GM18517 (cell line): ENCODE results near the gene COL24A1.
"Not testable (repeated sequence)": the region's sequence is repeated elsewhere in the genome, so short reads cannot be mapped to it uniquely, and the experiment has no call there.

Experiments
- ATAC-seq: cut with Tn5 transposase; IDR thresholded peaks from one replicate; pipeline ENCODE4 v1.9.1; 2021; ENCODE audit warnings: mild to moderate bottlenecking, moderate library complexity; ENCODE audit not compliant: unreplicated experiment

The COL24A1 gene

GRCh38 chr1:86154571-86155050 lies 2.0 kb downstream of the COL24A1 start:
- ATAC-seq = no peak

DNA sequence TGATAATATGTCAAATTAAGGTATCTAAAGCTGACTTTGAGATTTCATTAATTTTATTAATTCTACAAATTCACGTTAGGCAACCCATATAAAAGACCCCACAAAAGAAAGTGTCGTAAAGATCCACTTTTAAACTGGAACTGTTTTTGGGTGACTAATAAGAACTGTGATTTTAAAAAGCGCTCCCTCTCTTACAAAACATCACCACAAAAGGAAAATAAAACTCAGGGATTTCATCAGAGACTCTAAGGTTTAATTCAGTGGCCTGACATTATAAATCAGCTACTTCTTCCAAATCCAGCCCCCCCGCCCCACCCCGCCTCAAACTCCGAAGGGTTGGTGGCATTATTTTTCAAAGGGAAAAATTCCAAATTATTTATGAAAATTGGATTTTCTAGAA lies 2.7 kb downstream of the COL24A1 start:
- ATAC-seq = no peak

GRCh38 chr1:86152887-86153286 lies 3.7 kb downstream of the COL24A1 start:
- no peak for ATAC-seq

DNA sequence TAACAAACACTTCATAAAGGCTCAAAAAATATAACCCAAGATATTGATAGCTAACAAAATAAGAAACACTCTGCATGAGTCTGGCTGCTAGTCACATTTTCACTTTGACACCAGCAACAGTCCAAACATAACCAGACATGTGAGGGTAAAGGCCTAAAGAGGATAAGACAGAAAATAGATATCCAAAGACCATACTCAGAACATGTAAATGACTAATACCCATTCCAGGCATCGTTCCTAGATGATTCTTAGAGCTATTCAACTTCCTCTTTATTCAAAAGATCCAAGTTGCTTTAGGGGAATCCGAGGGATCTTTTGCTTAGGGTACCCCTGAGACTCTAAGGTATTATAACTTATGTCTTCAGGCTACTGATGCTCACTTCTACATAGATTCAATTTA lies 5.1 kb downstream of the COL24A1 start:
- no peak for ATAC-seq

DNA sequence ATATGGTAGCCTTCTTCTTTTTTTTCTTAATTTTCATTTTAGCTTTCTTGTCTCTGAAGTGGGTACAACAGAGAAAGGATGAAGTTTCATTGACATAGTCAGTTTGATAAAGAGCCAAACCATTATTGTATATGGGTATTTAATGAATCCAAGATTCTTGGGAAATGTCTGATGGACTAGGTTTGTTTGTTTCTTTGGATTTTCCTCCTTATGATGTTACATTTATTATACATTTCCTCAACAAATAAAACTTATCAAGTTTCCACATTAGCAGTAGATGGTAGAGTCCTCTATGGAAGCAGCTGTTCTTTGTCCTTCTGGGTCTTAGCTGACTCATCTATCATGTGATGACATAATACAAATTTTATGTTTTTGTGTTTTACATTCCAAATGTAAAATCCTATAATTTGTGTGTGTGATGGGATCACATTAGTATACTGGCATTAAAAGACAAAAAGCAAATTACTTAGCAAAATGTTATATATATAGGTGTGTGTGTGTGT lies 6.0 kb downstream of the COL24A1 start:
- no peak for ATAC-seq

DNA sequence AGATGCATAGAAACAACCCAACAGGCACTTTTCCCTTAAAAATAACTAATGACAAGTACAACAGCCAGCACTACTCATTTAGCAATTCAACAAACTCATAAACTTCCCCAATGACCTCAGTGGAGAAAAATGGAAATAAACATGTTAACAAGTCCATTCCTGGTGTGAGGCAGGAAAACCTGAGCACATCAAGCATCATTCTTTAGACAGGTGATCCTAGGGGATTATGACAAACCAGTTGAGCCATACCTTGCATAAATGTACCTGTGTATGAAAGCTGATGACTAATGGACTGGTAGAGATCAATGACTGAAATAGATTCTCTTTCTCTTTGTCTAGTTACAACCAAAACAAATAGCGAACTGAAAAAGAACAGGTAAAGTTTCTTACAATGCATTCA lies 7.0 kb downstream of the COL24A1 start:
- ATAC-seq = no peak

DNA sequence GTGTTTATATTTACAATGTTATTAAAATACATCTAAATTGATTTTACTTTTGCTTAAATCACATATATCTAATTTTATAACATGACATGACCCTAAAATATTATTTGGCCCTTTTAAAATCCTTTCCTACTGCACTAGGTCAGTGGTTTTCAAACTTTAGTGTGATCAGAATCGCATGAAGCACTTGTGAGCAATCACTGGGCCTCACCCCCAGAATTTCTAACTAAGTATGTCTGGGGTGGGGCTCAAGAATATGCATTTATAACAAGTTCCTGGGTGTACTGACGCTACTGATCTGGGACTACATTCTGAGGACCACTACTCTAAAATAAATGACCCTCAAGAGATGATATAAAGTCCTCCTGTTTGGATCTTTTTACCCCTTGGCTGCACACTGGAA lies 8.8 kb downstream of the COL24A1 start:
- no peak for ATAC-seq

- no peak for ATAC-seq
Measured at GRCh38 chr1:86146566-86146965, 10.0 kb downstream of the COL24A1 start.

- no peak for ATAC-seq
Measured at GRCh38 chr1:86140281-86140880, 16.2 kb downstream of the COL24A1 start.

DNA sequence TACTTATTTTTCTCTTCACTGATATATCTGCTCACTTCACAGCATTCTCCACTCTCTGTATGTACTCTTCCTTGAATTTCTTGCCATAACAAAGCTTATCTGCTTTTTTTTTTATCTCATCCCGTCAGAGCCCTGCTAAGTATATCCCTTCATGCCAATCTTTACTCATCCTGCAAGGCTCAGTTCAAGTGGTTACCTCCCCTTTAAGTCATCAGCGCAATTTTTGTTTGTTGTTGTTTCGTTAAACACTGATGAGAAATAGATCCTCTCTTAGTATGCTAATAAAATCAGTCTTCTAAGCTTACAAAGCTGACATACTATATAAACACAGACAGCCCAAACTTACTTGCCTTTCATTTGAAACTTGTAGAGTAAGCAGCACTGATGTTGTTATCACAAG lies 17.8 kb downstream of the COL24A1 start:
- no peak for ATAC-seq

DNA sequence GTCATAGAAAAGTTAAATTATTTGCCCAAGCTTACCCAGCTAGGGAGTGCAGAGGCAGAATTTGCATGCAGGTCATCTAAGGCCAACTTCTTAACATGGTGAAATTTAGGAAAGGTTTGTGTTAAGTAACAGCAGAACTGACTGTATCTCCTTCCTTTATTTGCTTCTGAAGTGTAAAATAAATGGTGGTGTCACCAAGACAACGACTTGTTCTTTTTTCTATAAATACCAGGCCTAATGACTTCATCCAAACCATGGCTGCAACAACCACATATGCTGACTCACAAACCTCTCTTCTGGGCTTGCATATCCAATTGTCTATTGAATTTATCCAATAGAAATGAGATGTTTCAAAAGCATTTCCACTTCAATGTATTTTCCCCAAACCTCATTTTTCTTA lies 19.1 kb downstream of the COL24A1 start:
- no peak for ATAC-seq

- ATAC-seq = no peak
Measured at GRCh38 chr1:86119214-86119764, 37.3 kb downstream of the COL24A1 start.

- no peak for ATAC-seq
Measured at GRCh38 chr1:86114816-86115400, 41.7 kb downstream of the COL24A1 start.

DNA sequence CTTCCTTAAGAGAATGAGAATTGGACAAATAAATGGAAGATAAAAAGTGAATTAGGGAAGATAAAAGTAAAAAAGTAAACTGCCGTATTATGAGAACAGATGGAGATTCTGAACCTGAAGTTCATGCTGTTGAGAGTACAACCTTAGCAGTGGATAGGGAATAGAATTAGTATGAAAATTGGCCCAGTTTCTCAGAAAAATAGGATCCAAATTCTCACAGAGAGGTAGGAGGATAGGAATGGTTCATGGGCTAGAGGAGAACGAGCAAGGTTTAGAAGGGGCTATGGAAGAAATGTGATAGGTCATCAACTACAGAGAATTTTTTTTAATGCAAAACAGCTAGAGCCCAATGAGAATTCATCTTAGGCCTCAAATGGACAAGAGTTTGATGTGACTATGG lies 42.3 kb downstream of the COL24A1 start:
- ATAC-seq = no peak

GRCh38 chr1:86111590-86111989 lies 45.0 kb downstream of the COL24A1 start:
- ATAC-seq = not testable (repeated sequence)

DNA sequence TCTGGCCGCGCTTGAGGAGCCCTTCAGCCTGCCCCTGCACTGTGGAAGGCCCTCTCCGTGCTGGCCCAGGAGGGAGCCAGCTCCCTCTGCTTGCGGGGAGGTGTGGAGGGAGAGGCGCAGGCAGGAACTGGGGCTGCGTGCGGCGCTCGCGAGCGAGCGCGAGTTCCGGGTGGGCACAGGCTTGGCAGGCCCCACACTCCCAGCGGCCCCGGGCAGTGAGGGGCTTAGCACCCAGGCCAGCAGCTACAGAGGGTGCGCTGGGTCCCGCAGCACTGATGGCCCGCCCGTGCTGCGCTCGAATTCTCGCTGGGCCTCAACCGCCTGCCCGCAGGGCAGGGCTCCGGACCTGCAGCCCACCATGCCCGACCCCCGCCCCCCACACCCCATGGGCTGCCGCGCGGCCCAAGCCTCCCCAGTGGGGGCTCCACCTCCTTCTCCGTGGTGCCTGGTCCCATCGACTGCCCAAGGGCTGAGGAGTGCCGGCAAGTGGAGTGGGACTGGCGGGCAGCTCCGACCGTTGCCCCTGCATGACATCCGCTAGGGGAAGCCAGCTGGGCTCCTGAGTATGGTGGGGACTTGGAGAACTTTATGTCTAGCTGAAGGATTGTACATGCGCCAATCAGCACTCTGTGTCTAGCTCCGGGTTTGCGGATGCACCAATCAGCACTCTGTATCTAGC lies 46.0 kb downstream of the COL24A1 start:
- ATAC-seq = no peak

DNA sequence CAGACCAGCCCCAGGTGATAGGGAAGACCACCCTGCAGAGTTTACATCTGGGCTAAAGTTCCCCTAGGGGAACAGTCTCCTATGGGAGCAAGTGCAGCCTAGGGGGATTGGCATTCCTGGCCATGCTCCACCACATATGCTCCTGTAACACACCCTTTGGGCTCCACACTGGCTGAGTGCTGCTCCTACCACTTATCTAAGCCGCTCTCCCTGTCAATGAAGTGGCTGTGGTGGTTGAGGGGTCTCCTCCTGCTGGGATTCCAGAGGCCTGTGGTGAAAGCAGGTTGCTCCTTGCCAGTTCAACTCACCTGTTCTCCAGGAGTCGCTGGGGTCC lies 51.1 kb downstream of the COL24A1 start:
- no peak for ATAC-seq

DNA sequence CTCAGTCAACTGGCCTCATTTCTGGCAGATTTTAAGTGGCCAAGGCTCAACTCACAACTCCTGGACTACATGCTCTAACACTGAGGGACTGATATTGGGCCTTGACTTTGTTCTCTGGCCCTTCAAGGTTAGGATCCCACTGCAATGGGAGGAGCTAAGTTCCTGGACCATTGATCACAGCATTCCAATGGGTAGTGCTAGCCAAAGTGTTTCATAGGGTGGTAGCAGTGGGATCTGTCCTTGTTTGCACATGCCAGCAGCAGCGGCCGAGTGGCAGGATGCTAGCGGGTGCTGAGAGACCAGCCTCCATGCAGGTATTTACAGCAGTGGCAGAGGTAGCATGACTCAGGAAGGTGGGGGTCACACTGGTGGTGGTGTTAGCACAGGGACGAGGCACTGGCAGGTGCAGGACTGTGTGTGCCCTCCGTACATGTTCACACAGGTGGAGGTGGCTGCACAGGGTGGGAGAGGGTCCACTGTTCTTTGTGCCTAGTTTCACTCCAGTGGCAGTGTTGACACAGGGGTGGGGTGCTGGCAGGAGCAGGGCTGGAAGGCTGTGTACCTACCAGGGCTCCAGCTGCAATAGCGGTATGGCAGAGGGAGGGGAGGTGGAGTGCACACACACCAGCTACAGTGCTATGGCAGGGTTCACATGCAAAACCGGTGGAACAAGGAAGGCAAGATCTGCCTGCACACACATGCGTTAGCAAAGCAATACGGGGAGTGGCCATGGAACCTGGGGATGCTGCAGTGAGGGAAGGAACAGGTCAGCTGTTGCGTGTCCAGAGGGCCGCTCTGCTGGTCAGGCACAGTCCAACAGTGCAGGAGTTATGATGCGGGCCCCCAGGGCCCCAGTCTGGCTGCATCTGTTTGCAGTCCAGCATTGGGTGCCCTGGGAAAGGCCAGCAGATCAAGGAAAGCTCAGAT lies 51.7 kb downstream of the COL24A1 start:
- no peak for ATAC-seq

GRCh38 chr1:86101616-86102015 lies 55.0 kb downstream of the COL24A1 start:
- ATAC-seq = no peak

- ATAC-seq = no peak
Measured at GRCh38 chr1:86100401-86100800, 56.2 kb downstream of the COL24A1 start.

DNA sequence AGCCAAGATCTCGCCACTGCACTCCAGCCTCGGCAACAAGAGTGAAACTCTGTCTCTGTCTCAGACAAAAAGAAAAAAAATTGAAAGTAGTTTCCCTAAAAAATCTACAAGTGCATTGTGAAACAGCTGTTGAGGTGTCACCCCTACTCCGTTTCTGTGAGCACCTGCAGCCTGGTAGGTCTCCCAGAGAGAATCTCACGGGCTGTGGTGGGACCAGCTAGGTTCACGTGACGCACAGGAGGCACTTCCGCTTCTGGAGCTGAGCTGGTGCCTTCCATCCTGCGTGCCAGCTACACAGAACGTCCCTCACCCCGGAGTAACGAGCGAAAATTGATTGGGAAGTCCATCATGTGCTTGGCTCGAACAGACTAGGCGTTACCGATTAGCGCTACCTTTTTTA lies 66.8 kb downstream of the COL24A1 start:
- no peak for ATAC-seq
